ENCODE measurements around the gene ARSI.

Gene ARSI

GRCh38 chr5:150319484-150319790, 16.7 kb upstream of the ARSI start:
- TF ChIP-seq POLR2A (IDR thresholded peaks at IDR 0.05; ENCODE audit: low read depth, low read length), result no peak
- TF ChIP-seq SPI1 (IDR thresholded peaks at IDR 0.05; ENCODE audit: low read depth, low read length), result no peak
- no peak for TF ChIP-seq POU2F2 (IDR thresholded peaks at IDR 0.05; ENCODE audit: low read depth, low read length)
- no peak for TF ChIP-seq POLR2AphosphoS5 (IDR thresholded peaks at IDR 0.05; ENCODE audit: low read depth, low read length)
- FAIRE-seq (no peak), DNase-seq (ENCODE audit: insufficient read length, low spot score) (no peak)

DNA sequence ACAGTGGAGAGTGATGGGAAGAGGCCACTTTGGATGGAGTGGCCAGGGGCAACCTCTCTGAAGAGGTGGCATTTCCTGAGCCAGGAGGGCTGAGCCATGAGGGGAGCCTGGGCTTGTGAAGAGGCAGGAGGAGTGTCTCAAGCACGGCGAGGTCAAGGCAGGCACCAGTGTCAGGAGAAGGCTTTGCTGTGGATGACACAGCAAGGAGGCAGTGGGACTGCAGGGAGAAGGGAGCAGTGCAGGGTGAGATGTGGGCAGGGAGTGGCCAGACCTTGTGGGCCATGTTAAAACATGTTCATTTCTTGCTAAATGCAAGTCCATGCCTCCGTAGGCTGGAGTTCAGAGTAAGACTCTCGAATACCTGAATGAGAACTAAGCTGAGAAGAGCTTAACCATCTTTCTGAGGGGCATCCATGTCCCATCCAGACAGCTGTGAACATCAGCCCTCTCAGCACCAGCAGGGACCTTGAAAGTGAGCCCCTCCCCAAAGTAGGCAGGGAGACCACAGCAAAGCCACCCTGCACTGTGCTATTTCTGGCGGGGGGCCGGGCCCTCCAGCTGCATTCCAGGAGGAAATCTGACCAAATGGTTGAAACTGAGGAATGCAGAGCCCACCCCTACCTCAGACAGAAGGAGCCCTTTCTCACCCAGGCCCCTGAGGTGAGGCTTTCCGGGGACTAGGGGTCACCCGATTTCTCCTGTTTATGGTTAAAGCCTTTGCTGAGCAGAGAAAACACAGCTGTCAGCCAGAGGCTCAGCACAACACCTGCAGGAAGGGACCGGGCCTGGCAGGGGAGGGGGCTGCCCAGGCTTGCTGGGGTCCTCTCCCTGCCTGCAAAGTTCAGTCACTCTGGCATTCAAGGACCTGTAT, 16.1 kb upstream of the ARSI start:
- no peak for DNase-seq (ENCODE audit: insufficient read length, low spot score)
- FAIRE-seq, result no peak
- no peak for TF ChIP-seq PAX5 (IDR thresholded peaks at IDR 0.05; ENCODE audit: insufficient read depth, low read length, severe bottlenecking)
- TF ChIP-seq TAF1 (IDR thresholded peaks at IDR 0.05; ENCODE audit: low read depth, low read length), result no peak
- no peak for TF ChIP-seq POLR2AphosphoS5 (IDR thresholded peaks at IDR 0.05; ENCODE audit: low read depth, low read length)
- TF ChIP-seq SPI1 (IDR thresholded peaks at IDR 0.05; ENCODE audit: low read depth, low read length), result no peak

DNA sequence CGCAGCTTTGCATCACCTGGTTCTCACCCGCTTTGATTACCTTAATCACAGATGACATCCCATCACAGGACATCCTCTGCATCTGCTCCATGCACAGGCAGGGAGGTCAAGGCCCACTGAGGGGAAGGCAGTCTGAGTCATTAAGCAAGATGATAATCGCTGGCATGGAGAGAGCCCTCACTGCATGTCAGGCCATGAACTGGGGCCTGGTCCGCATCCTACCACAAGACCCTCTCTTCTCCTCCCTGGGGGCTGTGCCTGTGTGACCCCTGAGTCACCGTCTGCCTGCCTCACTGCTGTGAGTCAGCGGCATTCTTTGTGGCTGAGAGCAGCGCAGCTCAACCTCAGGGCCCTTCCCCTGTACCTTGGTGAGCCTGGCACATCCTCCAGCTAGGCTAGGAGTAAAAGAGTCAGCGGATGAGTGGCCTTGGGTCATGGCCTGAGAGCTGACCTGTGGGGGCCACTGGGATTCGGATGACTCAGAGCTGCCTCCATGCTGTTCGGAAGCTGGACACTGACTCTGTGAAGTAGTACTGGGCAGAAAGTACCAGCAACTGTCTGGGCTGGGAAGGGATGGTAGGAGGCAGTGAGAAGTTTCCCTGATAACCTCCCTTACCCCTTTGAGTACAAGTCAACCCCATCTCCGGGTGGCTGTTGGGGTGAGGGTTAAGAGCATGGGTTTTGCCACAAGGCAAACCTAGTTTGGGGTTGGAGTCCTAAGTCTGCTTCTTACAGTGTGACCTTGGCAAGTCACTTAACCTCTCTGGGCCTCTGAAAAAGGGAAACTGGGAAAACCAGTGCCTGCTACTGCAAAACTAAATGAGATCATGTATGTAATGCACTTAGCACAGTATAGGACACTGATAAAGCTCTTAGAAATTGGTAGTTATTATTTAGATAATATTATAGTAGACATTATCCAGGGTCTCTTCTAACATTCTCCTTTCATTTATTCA, 14.6 kb upstream of the ARSI start:
- DNase-seq (ENCODE audit: insufficient read length, low spot score) (no peak), FAIRE-seq (no peak)

GRCh38 chr5:150316320-150316719, 13.6 kb upstream of the ARSI start:
- FAIRE-seq (no peak), DNase-seq (ENCODE audit: insufficient read length, low spot score) (no peak)
- TF ChIP-seq POU2F2 (IDR thresholded peaks at IDR 0.05; ENCODE audit: low read depth, low read length) (no peak), TAF1 (IDR thresholded peaks at IDR 0.05; ENCODE audit: low read depth, low read length) (no peak), PAX5 (IDR thresholded peaks at IDR 0.05; ENCODE audit: insufficient read depth, low read length, severe bottlenecking) (no peak), POLR2AphosphoS5 (IDR thresholded peaks at IDR 0.05; ENCODE audit: low read depth, low read length) (no peak), POLR2A (IDR thresholded peaks at IDR 0.05; ENCODE audit: low read depth, low read length) (no peak), SPI1 (IDR thresholded peaks at IDR 0.05; ENCODE audit: low read depth, low read length) (no peak)

More for the DNA sequence above, 14.6 kb upstream of the ARSI start:
- TF ChIP-seq POLR2A (IDR thresholded peaks at IDR 0.05; ENCODE audit: low read depth, low read length), result no peak
- no peak for TF ChIP-seq TAF1 (IDR thresholded peaks at IDR 0.05; ENCODE audit: low read depth, low read length)

- DNase-seq (ENCODE audit: insufficient read length, low spot score) (no peak), FAIRE-seq (no peak)
- TF ChIP-seq SPI1 (IDR thresholded peaks at IDR 0.05; ENCODE audit: low read depth, low read length) (no peak), TAF1 (IDR thresholded peaks at IDR 0.05; ENCODE audit: low read depth, low read length) (no peak), POLR2AphosphoS5 (IDR thresholded peaks at IDR 0.05; ENCODE audit: low read depth, low read length) (no peak), PAX5 (IDR thresholded peaks at IDR 0.05; ENCODE audit: insufficient read depth, low read length, severe bottlenecking) (no peak), POLR2A (IDR thresholded peaks at IDR 0.05; ENCODE audit: low read depth, low read length) (no peak), POU2F2 (IDR thresholded peaks at IDR 0.05; ENCODE audit: low read depth, low read length) (no peak)
Observed at GRCh38 chr5:150315245-150315644, 12.5 kb upstream of the ARSI start.

DNA sequence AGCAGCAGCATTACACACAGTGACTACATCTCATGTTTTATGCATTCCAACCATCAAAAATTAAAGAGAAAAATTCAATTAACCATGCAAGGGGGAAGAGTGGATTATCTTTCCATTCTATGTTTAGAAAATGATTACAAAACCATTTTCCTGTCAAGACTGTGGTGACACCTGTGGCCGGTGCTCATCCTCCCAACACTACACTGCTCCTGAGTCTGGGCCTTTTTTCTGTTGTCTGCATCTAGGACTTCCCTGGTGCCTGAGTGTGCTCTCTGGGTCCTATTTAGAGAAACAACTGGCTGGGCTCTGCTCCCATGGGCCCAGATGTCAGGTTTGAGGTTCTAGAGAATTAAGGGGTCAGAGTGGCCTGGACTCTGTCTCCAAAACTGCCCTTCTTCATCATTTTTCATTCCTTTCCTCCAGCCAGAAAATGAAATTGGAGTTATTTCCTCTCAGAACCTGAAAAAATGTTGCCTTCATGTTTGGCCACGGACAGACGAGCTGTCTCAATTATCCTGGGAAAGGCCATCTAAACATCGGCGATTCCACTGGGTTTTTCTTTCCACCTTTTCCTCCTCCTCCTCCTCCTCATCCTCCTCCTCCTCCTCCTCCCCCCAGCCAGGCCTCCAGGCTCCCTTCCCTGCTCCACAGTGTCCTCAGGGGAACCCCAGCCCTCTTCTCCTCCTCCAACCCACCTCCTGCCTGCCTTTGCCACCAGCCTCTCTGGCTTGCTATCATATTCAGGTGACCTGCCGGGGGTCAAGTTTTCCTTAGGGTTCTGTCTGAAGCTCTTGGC, 11.4 kb upstream of the ARSI start:
- no peak for TF ChIP-seq PAX5 (IDR thresholded peaks at IDR 0.05; ENCODE audit: insufficient read depth, low read length, severe bottlenecking)
- TF ChIP-seq POU2F2 (IDR thresholded peaks at IDR 0.05; ENCODE audit: low read depth, low read length), result no peak
- no peak for TF ChIP-seq POLR2A (IDR thresholded peaks at IDR 0.05; ENCODE audit: low read depth, low read length)
- TF ChIP-seq POLR2AphosphoS5 (IDR thresholded peaks at IDR 0.05; ENCODE audit: low read depth, low read length), result no peak
- no peak for TF ChIP-seq TAF1 (IDR thresholded peaks at IDR 0.05; ENCODE audit: low read depth, low read length)
- no peak for TF ChIP-seq SPI1 (IDR thresholded peaks at IDR 0.05; ENCODE audit: low read depth, low read length)
- no peak for DNase-seq (ENCODE audit: insufficient read length, low spot score)
- no peak for FAIRE-seq

DNA sequence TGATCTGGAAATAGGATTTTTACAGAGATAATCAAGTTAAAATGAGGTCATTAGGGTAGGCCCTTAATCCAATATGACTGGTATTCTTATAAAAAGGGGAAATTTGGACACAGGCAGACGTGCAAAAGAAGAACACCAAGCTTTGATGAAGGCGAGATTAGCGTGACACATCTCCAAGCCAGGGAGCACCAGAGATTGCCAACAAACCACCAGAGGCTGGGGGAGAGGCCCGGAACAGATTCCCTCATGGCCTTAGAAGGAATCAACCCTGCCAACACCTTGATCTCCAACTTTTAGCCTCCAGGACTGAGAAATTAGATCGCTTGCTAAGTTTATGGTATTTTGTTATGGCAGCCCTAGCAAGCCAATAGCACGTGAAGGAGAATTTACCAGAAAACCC, 10.8 kb upstream of the ARSI start:
- FAIRE-seq (no peak), DNase-seq (ENCODE audit: insufficient read length, low spot score) (no peak)
- TF ChIP-seq POLR2A (IDR thresholded peaks at IDR 0.05; ENCODE audit: low read depth, low read length), result no peak
- no peak for TF ChIP-seq POLR2AphosphoS5 (IDR thresholded peaks at IDR 0.05; ENCODE audit: low read depth, low read length)
- TF ChIP-seq TAF1 (IDR thresholded peaks at IDR 0.05; ENCODE audit: low read depth, low read length), result no peak
- TF ChIP-seq SPI1 (IDR thresholded peaks at IDR 0.05; ENCODE audit: low read depth, low read length), result no peak
- no peak for TF ChIP-seq PAX5 (IDR thresholded peaks at IDR 0.05; ENCODE audit: insufficient read depth, low read length, severe bottlenecking)

- no peak for DNase-seq (ENCODE audit: insufficient read length, low spot score)
- no peak for TF ChIP-seq SPI1 (IDR thresholded peaks at IDR 0.05; ENCODE audit: low read depth, low read length)
- TF ChIP-seq POLR2AphosphoS5 (IDR thresholded peaks at IDR 0.05; ENCODE audit: low read depth, low read length), result no peak
- no peak for TF ChIP-seq POU2F2 (IDR thresholded peaks at IDR 0.05; ENCODE audit: low read depth, low read length)
- TF ChIP-seq TAF1 (IDR thresholded peaks at IDR 0.05; ENCODE audit: low read depth, low read length), result no peak
- TF ChIP-seq PAX5 (IDR thresholded peaks at IDR 0.05; ENCODE audit: insufficient read depth, low read length, severe bottlenecking), result no peak
- no peak for TF ChIP-seq POLR2A (IDR thresholded peaks at IDR 0.05; ENCODE audit: low read depth, low read length)
- no peak for FAIRE-seq
Observed at GRCh38 chr5:150312518-150312917, 9.8 kb upstream of the ARSI start.

Data from GM12891 (cell line).